ENCODE results near the gene PGBD2. TPM values are rescaled to one million over a fixed set of nuclear protein-coding genes. Genes with fewer than 3 reads are reported as not detected.

PGBD2 gene
- polyA plus RNA-seq, 3 donors, result 2.9 to 7.1 (median 3.9) TPM

DNA sequence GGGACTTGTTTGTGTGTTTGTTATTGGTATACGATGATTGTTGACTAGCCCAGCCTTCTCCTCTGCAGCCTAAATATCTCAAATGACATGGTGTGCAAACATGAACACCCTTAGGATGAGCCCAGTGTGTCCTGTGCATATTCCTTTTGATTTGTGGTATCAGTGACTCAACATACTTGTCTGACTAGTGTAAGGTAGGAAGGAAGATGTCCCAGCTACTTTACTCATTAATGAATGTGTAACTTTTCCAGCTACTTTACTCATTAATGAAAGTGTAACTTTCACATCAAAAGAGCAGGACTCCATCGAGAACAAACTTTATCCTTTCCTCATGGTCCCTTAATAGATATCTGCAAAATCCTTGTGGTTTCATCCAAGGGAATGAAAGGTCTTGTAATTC, 44.4 kb upstream of the PGBD2 start:
- Histone ChIP-seq H3K36me3 (replicated peaks in 1 of 2; ENCODE audit: control insufficient read depth in 1 of 2, insufficient read depth in 2 of 2, low read length in 2 of 2) (no peaks in the 10 kb centered on the region), H3K9me3 (replicated peaks in 1 of 2; ENCODE audit: control insufficient read depth in 1 of 2, insufficient read depth in 1 of 2, low read length in 2 of 2) (no peaks in the 10 kb centered on the region), H3K79me2 (ENCODE audit: insufficient read depth, low read length) (peaks cover 11% of the 10 kb centered on the region), H3K9ac (ENCODE audit: insufficient read depth, low read length, poor library complexity, severe bottlenecking) (no peak overlapping the region), H3K27ac (ENCODE audit: low read depth in 1 of 2, low read length in 2 of 2) (no peak overlapping the region), H3K4me1 (ENCODE audit: control insufficient read depth in 1 of 2, insufficient read depth in 2 of 2, low read length in 2 of 2) (peaks cover 46 to 52% of the 10 kb centered on the region in 2 donors), H2AFZ (ENCODE audit: insufficient read depth, low read depth, low read length, poor library complexity, severe bottlenecking) (no peak overlapping the region), H3K27me3 (ENCODE audit: control insufficient read depth in 2 of 2, insufficient read depth in 2 of 2, low read length in 2 of 2) (no peaks in the 10 kb centered on the region), H4K20me1 (ENCODE audit: insufficient read depth, low read length) (no peaks in the 10 kb centered on the region), H3K4me2 (replicated peaks; ENCODE audit: extremely low read depth, low read length, poor library complexity, severe bottlenecking) (no peak overlapping the region), H3K4me3 (replicated peaks in 1 of 3; ENCODE audit: low read depth in 2 of 3, low read length in 3 of 3) (no peak overlapping the region)
- no peak overlapping the region for H3K4me3 Mint-ChIP-seq
- H3K4me1 Mint-ChIP-seq, result peaks cover 42% of the 10 kb centered on the region
- intact Hi-C loops (cut with micrococcal nuclease), result no loop called here
- DNase-seq, result no peak
- H3K36me3 Mint-ChIP-seq, result no peaks in the 10 kb centered on the region
- TF ChIP-seq, protein P1, sequence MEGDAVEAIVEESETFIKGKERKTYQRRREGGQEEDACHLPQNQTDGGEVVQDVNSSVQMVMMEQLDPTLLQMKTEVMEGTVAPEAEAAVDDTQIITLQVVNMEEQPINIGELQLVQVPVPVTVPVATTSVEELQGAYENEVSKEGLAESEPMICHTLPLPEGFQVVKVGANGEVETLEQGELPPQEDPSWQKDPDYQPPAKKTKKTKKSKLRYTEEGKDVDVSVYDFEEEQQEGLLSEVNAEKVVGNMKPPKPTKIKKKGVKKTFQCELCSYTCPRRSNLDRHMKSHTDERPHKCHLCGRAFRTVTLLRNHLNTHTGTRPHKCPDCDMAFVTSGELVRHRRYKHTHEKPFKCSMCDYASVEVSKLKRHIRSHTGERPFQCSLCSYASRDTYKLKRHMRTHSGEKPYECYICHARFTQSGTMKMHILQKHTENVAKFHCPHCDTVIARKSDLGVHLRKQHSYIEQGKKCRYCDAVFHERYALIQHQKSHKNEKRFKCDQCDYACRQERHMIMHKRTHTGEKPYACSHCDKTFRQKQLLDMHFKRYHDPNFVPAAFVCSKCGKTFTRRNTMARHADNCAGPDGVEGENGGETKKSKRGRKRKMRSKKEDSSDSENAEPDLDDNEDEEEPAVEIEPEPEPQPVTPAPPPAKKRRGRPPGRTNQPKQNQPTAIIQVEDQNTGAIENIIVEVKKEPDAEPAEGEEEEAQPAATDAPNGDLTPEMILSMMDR (IDR thresholded peaks at IDR 0.05), result no peak
- H3K9me3 Mint-ChIP-seq, result no peaks in the 10 kb centered on the region
- H3K27ac Mint-ChIP-seq, result no peak overlapping the region
- H3K27me3 Mint-ChIP-seq (ENCODE audit: low read depth in 3 of 3), result peaks cover under 1 to 2% (median 1%) of the 10 kb centered on the region in 3 donors
- no CpG with 5 or more reads among the region's 2 CpGs for WGBS (ENCODE audit: insufficient coverage)

DNA sequence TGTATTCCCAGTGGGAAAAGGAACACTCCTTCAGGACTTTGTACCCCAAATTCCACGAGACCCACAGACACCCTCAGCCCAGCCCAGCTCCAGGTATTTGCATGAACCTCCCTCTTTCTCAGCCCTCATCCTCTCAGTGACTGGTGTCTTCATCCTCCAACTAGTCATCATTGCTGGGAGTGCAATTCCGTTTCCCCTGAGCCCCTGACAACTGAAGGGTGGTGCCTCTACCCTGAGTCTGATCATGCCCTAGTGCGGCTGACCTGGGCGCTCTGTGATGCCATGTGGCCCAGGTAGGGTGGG, 43.4 kb upstream of the PGBD2 start:
- intact Hi-C loops (cut with micrococcal nuclease), result no loop called here
- H3K27me3 ChIP-seq (ENCODE audit: control insufficient read depth in 2 of 2, insufficient read depth in 2 of 2, low read length in 2 of 2), result no peaks in the 10 kb centered on the region
- TF ChIP-seq, protein P1 (IDR thresholded peaks at IDR 0.05), result no peak
- no peaks in the 10 kb centered on the region for H3K36me3 ChIP-seq (replicated peaks in 1 of 2; ENCODE audit: control insufficient read depth in 1 of 2, insufficient read depth in 2 of 2, low read length in 2 of 2)
- DNase-seq, result no peak
- Mint-ChIP-seq H3K27me3 (ENCODE audit: low read depth in 3 of 3) (peaks cover 0 to 4% (median 1%) of the 10 kb centered on the region in 3 donors), H3K4me1 (peaks cover 38% of the 10 kb centered on the region), H3K4me3 (peak overlapping the region; percentile 85 to 90), H3K36me3 (no peaks in the 10 kb centered on the region), H3K9me3 (no peaks in the 10 kb centered on the region), H3K27ac (peak overlapping the region; percentile 76 to 91 (median 89))
- H3K79me2 ChIP-seq (ENCODE audit: insufficient read depth, low read length), result peaks cover 7% of the 10 kb centered on the region
- peaks cover 39 to 47% of the 10 kb centered on the region in 2 donors for H3K4me1 ChIP-seq (ENCODE audit: control insufficient read depth in 1 of 2, insufficient read depth in 2 of 2, low read length in 2 of 2)
- H4K20me1 ChIP-seq (ENCODE audit: insufficient read depth, low read length), result no peaks in the 10 kb centered on the region
- H3K4me2 ChIP-seq (replicated peaks; ENCODE audit: extremely low read depth, low read length, poor library complexity, severe bottlenecking), result peak overlapping the region; percentile 88
- peak overlapping the region; percentile 35 to 75 for H3K27ac ChIP-seq (ENCODE audit: low read depth in 1 of 2, low read length in 2 of 2)
- WGBS (ENCODE audit: insufficient coverage), result 3% methylated on average over 3 of the region's 4 CpGs
- peak overlapping the region; percentile 63 for H3K9ac ChIP-seq (ENCODE audit: insufficient read depth, low read length, poor library complexity, severe bottlenecking)
- H3K4me3 ChIP-seq (replicated peaks in 1 of 3; ENCODE audit: low read depth in 2 of 3, low read length in 3 of 3), result peak overlapping the region; percentile 43 to 78 (median 56)
- H3K9me3 ChIP-seq (replicated peaks in 1 of 2; ENCODE audit: control insufficient read depth in 1 of 2, insufficient read depth in 1 of 2, low read length in 2 of 2), result no peaks in the 10 kb centered on the region
- peak overlapping the region; percentile 99 for H2AFZ ChIP-seq (ENCODE audit: insufficient read depth, low read depth, low read length, poor library complexity, severe bottlenecking)
